Measurements from ENCODE around the gene RTBDN. TPM values are rescaled to one million over a fixed set of nuclear protein-coding genes. Genes with fewer than 3 reads are reported as not detected.

Gene RTBDN
- total RNA-seq, 2 experiments from 2014 or later: not detected

- H3K4me3 Mint-ChIP-seq: peak overlapping the region; percentile 93
- H3K36me3 Mint-ChIP-seq (ENCODE audit: low read depth): peaks cover 14% of the 10 kb centered on the region
- H3K27me3 Mint-ChIP-seq: no peaks in the 10 kb centered on the region
- peaks cover 48% of the 10 kb centered on the region for H3K4me1 Mint-ChIP-seq
- DNase-seq: no peak
- ChIA-PET CTCF (interaction anchor here (0.5 to 11.5 kb wide), 10 partner anchors 8 to 402 kb away, joined by 3 to 211 read pairs (median 5); partner anchors contain the start of gene RNASEH2A), POLR2A (interaction anchor here (0.6 to 3.3 kb wide), 7 partner anchors 10 to 503 kb away, joined by 3 to 50 read pairs (median 6); partner anchors contain the start of gene GET3)
- H3K9me3 Mint-ChIP-seq: no peaks in the 10 kb centered on the region
- peak overlapping the region; percentile 98 for H3K27ac Mint-ChIP-seq
These were observed 41.5 kb downstream of the RTBDN start for GRCh38 chr19:12792853-12793289.

- peaks cover 49% of the 10 kb centered on the region for H3K4me1 Mint-ChIP-seq
- DNase-seq: peak; percentile 86
- POLR2A ChIA-PET: interaction anchor here (0.5 to 3.3 kb wide), 9 partner anchors 9 to 393 kb away, joined by 3 to 50 read pairs (median 3); partner anchors contain the start of genes ZNF490 and ZNF791
- peak overlapping the region; percentile 98 for H3K27ac Mint-ChIP-seq
- CTCF ChIA-PET: interaction anchor here (0.5 to 11.5 kb wide), 15 partner anchors 9 to 173 kb away, joined by 3 to 211 read pairs (median 5); partner anchors contain the start of genes HOOK2 and RNASEH2A
- peak overlapping the region; percentile 93 for H3K4me3 Mint-ChIP-seq
- no peaks in the 10 kb centered on the region for H3K9me3 Mint-ChIP-seq
- peaks cover 14% of the 10 kb centered on the region for H3K36me3 Mint-ChIP-seq (ENCODE audit: low read depth)
- no peaks in the 10 kb centered on the region for H3K27me3 Mint-ChIP-seq
These were observed 42.1 kb downstream of the RTBDN start for GRCh38 chr19:12792051-12792852.

GRCh38 chr19:12791345-12792050 lies 42.9 kb downstream of the RTBDN start, which contains the start of gene JUNB:
Gene JUNB (plus strand): TSS chr19:12791486. CDS start chr19:12791772, 286 bp downstream.
- peak within 1 kb of the TSS; percentile 98 for H3K27ac Mint-ChIP-seq
- no peaks in the 10 kb centered on the region for H3K9me3 Mint-ChIP-seq
- H3K4me3 Mint-ChIP-seq: peak within 1 kb of the TSS; percentile 93
- DNase-seq: peak; percentile 96
- H3K27me3 Mint-ChIP-seq: no peaks in the 10 kb centered on the region
- CTCF ChIA-PET: interaction anchor here (0.6 to 11.5 kb wide), 12 partner anchors 9 to 174 kb away, joined by 3 to 211 read pairs (median 5); partner anchors contain the start of gene HOOK2
- POLR2A ChIA-PET: interaction anchor here (0.6 to 3.3 kb wide), 10 partner anchors 9 to 947 kb away, joined by 3 to 50 read pairs (median 3); partner anchors contain the start of genes GCDH, ZNF490 and ZNF791
- peaks cover 12% of the 10 kb centered on the region for H3K36me3 Mint-ChIP-seq (ENCODE audit: low read depth)
- peaks cover 49% of the 10 kb centered on the region for H3K4me1 Mint-ChIP-seq

DNA sequence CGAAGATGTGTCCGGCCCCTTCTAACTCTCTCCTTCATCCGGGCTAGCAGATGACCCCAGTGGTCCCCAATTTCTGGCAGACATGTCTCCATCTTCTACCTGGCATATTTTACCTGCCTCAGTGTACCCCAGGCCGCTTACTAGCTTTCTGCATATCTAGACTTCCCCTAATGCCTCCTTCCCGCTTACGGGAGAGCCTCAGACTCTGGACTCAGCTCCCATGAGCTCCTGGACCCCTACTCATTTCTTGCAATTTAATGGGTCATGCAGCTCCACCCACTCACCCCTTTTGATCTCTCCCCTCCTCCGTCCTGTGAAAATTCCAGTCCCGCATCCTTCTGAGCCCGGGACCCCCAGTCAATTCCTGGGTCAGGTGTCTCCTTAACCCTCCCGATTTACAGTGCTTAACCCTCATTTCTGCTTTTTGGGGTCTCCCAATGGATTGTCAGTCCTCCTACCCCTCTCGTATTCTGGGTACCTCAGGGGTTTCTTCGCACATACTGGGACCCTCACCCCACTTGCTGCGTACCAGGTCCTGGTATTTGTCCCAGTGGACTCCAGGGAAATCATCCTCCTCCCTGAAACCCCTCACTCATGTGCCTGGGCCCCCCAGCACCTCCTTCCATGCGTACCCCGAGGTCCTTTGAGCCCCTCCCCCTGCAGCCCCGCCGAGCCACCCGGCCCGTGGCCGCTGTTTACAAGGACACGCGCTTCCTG lies 43.6 kb downstream of the RTBDN start:
- Mint-ChIP-seq H3K36me3 (ENCODE audit: low read depth) (peaks cover 12% of the 10 kb centered on the region), H3K27ac (peak overlapping the region; percentile 94), H3K4me1 (peaks cover 42% of the 10 kb centered on the region), H3K9me3 (no peaks in the 10 kb centered on the region), H3K4me3 (peak overlapping the region; percentile 93), H3K27me3 (no peaks in the 10 kb centered on the region)
- POLR2A ChIA-PET: interaction anchor here (0.6 to 3.3 kb wide), 6 partner anchors 8 to 180 kb away, joined by 3 to 50 read pairs (median 3); partner anchors contain the start of genes GCDH, ZNF490 and ZNF791
- DNase-seq: no peak
- CTCF ChIA-PET: interaction anchor here (1.6 to 11.5 kb wide), 6 partner anchors 9 to 56 kb away, joined by 5 to 211 read pairs (median 31); partner anchors contain the start of gene HOOK2

- CTCF ChIA-PET: interaction anchor here (0.8 to 11.5 kb wide), 4 partner anchors 13 to 1822 kb away, joined by 3 to 211 read pairs (median 35); no protein-coding TSS in a partner anchor
- peak; percentile 94 for DNase-seq
- no peaks in the 10 kb centered on the region for H3K27me3 Mint-ChIP-seq
- H3K4me3 Mint-ChIP-seq: peak overlapping the region; percentile 93
- H3K4me1 Mint-ChIP-seq: peaks cover 39% of the 10 kb centered on the region
- H3K36me3 Mint-ChIP-seq (ENCODE audit: low read depth): peaks cover 12% of the 10 kb centered on the region
- H3K27ac Mint-ChIP-seq: peak overlapping the region; percentile 94
- no peaks in the 10 kb centered on the region for H3K9me3 Mint-ChIP-seq
- POLR2A ChIA-PET: interaction anchor here (1.0 kb wide), 1 partner anchor 12 kb away, joined by 3 read pairs; no protein-coding TSS in a partner anchor
These were observed 44.3 kb downstream of the RTBDN start for GRCh38 chr19:12789904-12790619.

- peak overlapping the region; percentile 93 for H3K4me3 Mint-ChIP-seq
- no peaks in the 10 kb centered on the region for H3K9me3 Mint-ChIP-seq
- H3K36me3 Mint-ChIP-seq (ENCODE audit: low read depth): peaks cover 12% of the 10 kb centered on the region
- no peak for DNase-seq
- H3K4me1 Mint-ChIP-seq: peaks cover 32% of the 10 kb centered on the region
- CTCF ChIA-PET: interaction anchor here (0.8 to 2.6 kb wide), 4 partner anchors 7 to 1821 kb away, joined by 3 to 22 read pairs (median 4); no protein-coding TSS in a partner anchor
- POLR2A ChIA-PET: interaction anchor here (0.6 to 1.0 kb wide), 2 partner anchors 12 to 107 kb away, joined by 3 to 7 read pairs; partner anchors contain the start of gene DHPS
- H3K27ac Mint-ChIP-seq: peak overlapping the region; percentile 95
- no peaks in the 10 kb centered on the region for H3K27me3 Mint-ChIP-seq
These were observed 45.1 kb downstream of the RTBDN start for GRCh38 chr19:12789098-12789903.

DNA sequence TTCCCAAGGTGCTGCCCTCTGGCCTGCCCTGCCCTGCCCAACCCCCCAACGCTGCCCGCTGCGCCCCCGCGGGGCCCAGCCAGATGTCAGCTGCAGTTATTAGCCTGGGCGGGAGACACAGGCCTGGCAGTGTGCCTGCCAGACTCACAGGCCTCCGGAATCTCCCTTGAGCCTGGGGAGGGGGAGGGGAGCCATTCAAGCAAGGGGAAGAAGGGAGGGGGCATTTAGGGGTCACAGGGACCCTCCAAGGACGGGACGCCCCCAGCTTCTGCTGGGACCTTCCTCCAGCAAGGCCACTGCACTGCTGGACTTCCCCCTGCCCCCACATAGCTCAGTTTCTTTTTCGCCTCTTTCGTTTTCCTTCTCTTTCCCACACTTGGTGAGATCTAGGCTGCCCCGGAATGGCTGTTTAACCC lies 45.7 kb downstream of the RTBDN start:
- Mint-ChIP-seq H3K4me1 (peaks cover 29% of the 10 kb centered on the region), H3K27me3 (no peaks in the 10 kb centered on the region), H3K4me3 (peak overlapping the region; percentile 84), H3K36me3 (ENCODE audit: low read depth) (peaks cover 10% of the 10 kb centered on the region), H3K9me3 (no peaks in the 10 kb centered on the region), H3K27ac (peak overlapping the region; percentile 95)
- ChIA-PET CTCF (interaction anchor here (0.8 to 2.6 kb wide), 4 partner anchors 8 to 1820 kb away, joined by 3 to 22 read pairs (median 4); no protein-coding TSS in a partner anchor), POLR2A (interaction anchor here (0.6 to 1.0 kb wide), 2 partner anchors 11 to 107 kb away, joined by 3 to 7 read pairs; partner anchors contain the start of gene DHPS)
- no peak for DNase-seq

DNA sequence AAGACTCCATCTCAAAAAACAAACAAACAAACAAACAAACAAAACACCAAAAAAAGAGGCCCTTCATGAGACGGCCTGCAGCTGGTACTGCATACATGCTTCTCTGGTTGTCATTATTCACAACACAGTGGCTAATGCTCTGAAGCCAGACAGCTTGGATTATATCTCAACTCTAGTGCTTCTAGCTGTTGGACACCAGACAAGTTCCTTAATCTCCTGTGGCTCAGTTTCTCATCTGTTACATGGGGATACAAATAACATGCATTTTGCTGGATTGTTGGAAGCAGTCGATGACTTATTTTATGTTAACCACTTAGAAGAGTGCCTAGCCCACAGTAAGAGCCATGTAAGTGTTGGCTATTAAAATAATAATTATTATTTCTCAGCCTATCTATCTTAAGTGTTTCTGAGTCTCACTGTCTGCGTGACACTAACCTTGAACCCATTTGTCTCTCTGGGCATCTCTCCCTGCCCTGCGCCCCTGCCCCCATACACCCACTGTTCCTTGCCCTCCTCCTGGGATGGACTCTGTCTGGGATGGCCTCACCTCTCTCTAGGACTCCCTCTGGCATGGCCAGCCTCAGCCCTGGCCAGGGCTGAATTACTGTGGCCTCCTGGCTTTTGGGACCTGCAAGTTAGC lies 46.2 kb downstream of the RTBDN start:
- no peak for DNase-seq
- Mint-ChIP-seq H3K27me3 (no peaks in the 10 kb centered on the region), H3K4me3 (peak overlapping the region; percentile 84), H3K9me3 (no peaks in the 10 kb centered on the region), H3K27ac (peak overlapping the region; percentile 76), H3K36me3 (ENCODE audit: low read depth) (peaks cover 7% of the 10 kb centered on the region), H3K4me1 (peaks cover 34% of the 10 kb centered on the region)
- ChIA-PET CTCF (interaction anchor here (1.2 to 2.6 kb wide), 3 partner anchors 8 to 15 kb away, joined by 3 to 22 read pairs (median 6); no protein-coding TSS in a partner anchor), POLR2A (no interaction called here)

DNA sequence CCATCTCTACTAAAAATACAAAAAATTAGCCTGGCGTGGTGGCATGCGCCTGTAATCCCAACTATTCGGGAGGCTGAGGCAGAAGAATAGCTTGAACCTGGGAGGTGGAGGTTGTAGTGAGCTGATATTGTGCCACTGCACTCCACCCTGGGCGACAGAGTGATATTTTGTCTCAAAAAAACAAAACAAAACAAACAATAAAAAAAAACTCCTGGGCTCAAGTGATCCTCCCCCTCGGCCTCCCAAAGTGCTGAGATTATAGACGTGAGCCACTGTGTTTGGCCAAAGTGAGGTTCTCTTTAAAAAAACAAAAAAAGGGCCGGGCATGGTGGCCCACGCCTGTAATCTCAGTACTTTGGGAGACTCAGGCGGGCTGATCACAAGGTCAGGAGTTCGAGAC lies 46.9 kb downstream of the RTBDN start:
- no peak for DNase-seq
- Mint-ChIP-seq H3K4me3 (no peak overlapping the region), H3K27me3 (no peaks in the 10 kb centered on the region), H3K27ac (peak overlapping the region; percentile 67), H3K4me1 (peaks cover 35% of the 10 kb centered on the region), H3K9me3 (no peaks in the 10 kb centered on the region), H3K36me3 (ENCODE audit: low read depth) (peaks cover 2% of the 10 kb centered on the region)
- ChIA-PET CTCF (interaction anchor here (0.6 to 2.6 kb wide), 6 partner anchors 9 to 51 kb away, joined by 3 to 22 read pairs (median 5); no protein-coding TSS in a partner anchor), POLR2A (no interaction called here)

- no peak overlapping the region for H3K4me3 Mint-ChIP-seq
- no peaks in the 10 kb centered on the region for H3K27me3 Mint-ChIP-seq
- ChIA-PET POLR2A (no interaction called here), CTCF (interaction anchor here (0.6 to 2.4 kb wide), 5 partner anchors 9 to 52 kb away, joined by 3 to 6 read pairs (median 4); no protein-coding TSS in a partner anchor)
- H3K4me1 Mint-ChIP-seq: peaks cover 40% of the 10 kb centered on the region
- H3K9me3 Mint-ChIP-seq: no peaks in the 10 kb centered on the region
- H3K36me3 Mint-ChIP-seq (ENCODE audit: low read depth): no peaks in the 10 kb centered on the region
- no peak for DNase-seq
- peak overlapping the region; percentile 67 for H3K27ac Mint-ChIP-seq
These were observed 47.4 kb downstream of the RTBDN start for GRCh38 chr19:12786952-12787351.
